Heart left ventricle (tissue), 13 donors: Measurements from ENCODE around the gene LRRC3.

Experiments
- CTCF ChIP-seq, 12 donors: fragments of 200-600 bp; sonication (generic) in 4 of 12; IDR thresholded peaks; one replicate each; pipeline versions ENCODE4 v1.5.0 to v1.8.0; 2018 to 2022; ENCODE audit warnings: antibody characterized with exemption in 12 of 12, mild to moderate bottlenecking in 5 of 12
- POLR2A ChIP-seq, 2 donors: fragments of 450-650 bp; IDR thresholded peaks; one replicate each; pipeline ENCODE4 v1.6.1; 2017; ENCODE audit warnings: antibody characterized with exemption in 2 of 2, mild to moderate bottlenecking in 2 of 2, moderate library complexity in 2 of 2
- donor health status: ischemic (EF 13 %, LVEDD 7.1; RV severe dilation, severe dysfunction).
- donor health status: DM: no; HTN: yes; CAD: no.
- donor health status: DM: no; HTN: no; CAD: no.
- donor health status: ischemic (EF 25% LVEDD 6.9; RV normal size, moderate dysfunction).
- donor health status: ischemic (EF 25% LVEDD 5.7; RV mildly dilated, moderate dysfunction).
- donor health status: ischemic (EF 35%, LVEDD 5.7; RV mildly dilated, moderate dysfunction).
- donor health status: nonischemic (EF 11% LVEDD 7.7; RV severe dilation, severe dysfunction).
- donor health status: DM: yes; HTN: yes; CAD: no.
- donor health status: PGD.
- donor health status: ischemic (EF 29% LVEDD 5.4; RV normal size, mild dysfunction).
- donor health status: nonischemic (EF 23%, LVEDD 6.1; RV moderate dilation, normal function).

GRCh38 chr21:44454747-44455523 lies at the start of gene LRRC3:
- TF ChIP-seq POLR2A (IDR thresholded peaks at IDR 0.05) (no peak), CTCF (IDR thresholded peaks at IDR 0.05) (no peak)
